Measurements from ENCODE around the gene APOE.

- TF ChIP-seq CTCF (IDR thresholded peaks at IDR 0.05) (no peak), POLR2A (IDR thresholded peaks at IDR 0.05) (no peak)
Measured at GRCh38 chr19:44866664-44867063, 38.9 kb upstream of the APOE start.

Data from body of pancreas (tissue), 4 donors.